ENCODE results near the gene DPP7. TPM values are rescaled to one million over a fixed set of nuclear protein-coding genes. Genes with fewer than 3 reads are reported as not detected.
A peak's percentile ranks its signal among the peaks of the same experiment; 100 is the strongest.

Gene DPP7
- total and polyA plus RNA-seq, 7 donors: 34.8 to 75.3 (median 67.4) TPM

DNA sequence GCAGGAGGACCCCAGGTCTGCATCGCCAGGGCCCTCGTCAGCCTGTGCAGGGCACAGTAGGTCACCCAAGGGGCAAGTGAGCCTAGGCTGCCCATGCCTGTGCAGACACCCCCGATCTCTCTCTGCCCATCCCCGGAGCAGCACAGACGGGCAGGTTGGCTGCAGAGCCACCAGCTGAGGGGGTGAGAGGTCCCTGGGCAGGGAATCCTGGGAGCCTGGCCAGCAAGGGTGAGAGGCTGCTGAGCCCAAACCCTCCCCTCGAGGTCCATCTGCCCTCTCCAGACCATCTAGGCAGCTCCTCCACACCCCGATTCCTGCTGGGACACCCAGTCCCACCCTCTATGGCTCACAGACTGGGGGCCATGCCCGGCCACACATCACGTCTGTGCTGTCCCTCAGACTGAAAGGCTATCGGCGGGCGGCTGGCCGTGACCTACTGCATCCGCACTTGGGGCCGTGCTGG is 2.8 kb upstream of the DPP7 start:
- DNase-seq (no peak), ATAC-seq (no peak)
- no peak overlapping the region for H3K27ac ChIP-seq
- H3K9me3 ChIP-seq: no peaks in the 10 kb centered on the region
- peaks cover 0 to 7% of the 10 kb centered on the region in 2 donors for H3K36me3 ChIP-seq (ENCODE audit: insufficient read depth in 1 of 2, low read depth in 1 of 2)
- intact Hi-C loops (cut with DNase I): no loop called here
- no peak overlapping the region for H3K4me3 ChIP-seq
- TF ChIP-seq, protein P1, sequence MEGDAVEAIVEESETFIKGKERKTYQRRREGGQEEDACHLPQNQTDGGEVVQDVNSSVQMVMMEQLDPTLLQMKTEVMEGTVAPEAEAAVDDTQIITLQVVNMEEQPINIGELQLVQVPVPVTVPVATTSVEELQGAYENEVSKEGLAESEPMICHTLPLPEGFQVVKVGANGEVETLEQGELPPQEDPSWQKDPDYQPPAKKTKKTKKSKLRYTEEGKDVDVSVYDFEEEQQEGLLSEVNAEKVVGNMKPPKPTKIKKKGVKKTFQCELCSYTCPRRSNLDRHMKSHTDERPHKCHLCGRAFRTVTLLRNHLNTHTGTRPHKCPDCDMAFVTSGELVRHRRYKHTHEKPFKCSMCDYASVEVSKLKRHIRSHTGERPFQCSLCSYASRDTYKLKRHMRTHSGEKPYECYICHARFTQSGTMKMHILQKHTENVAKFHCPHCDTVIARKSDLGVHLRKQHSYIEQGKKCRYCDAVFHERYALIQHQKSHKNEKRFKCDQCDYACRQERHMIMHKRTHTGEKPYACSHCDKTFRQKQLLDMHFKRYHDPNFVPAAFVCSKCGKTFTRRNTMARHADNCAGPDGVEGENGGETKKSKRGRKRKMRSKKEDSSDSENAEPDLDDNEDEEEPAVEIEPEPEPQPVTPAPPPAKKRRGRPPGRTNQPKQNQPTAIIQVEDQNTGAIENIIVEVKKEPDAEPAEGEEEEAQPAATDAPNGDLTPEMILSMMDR (IDR thresholded peaks at IDR 0.05): no peak
- H3K4me1 ChIP-seq: peaks cover 5% of the 10 kb centered on the region
- no peaks in the 10 kb centered on the region for H3K27me3 ChIP-seq (ENCODE audit: insufficient read depth in 3 of 3, low read length in 2 of 3)
- 78 to 87% (median 81%) methylated on average over 15 of the region's 15 CpGs for WGBS, 3 donors

DNA sequence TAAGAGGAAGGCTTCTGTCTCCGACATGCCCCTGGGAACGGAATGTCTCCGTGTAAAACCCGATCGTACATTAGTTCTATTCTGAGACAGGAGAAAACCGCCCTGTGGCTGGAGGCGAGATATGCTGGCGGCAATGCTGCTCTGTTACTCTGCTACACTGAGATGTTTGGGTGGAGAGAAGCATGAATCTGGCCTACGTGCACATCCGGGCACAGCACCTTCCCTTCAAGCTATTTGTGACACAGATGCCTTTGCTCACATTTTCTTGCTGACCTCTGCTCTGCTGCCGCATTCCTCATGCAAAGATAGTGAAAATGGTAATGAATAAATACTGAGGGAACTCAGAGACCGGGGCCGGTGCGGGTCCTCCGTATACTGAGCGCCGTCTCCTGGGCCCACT is 2.2 kb upstream of the DPP7 start:
- no peak for DNase-seq
- Histone ChIP-seq H3K27ac (no peak overlapping the region), H3K27me3 (ENCODE audit: insufficient read depth in 3 of 3, low read length in 2 of 3) (no peaks in the 10 kb centered on the region), H3K4me3 (no peak overlapping the region), H3K36me3 (ENCODE audit: insufficient read depth in 1 of 2, low read depth in 1 of 2) (peaks cover 0 to 13% of the 10 kb centered on the region in 2 donors), H3K4me1 (peaks cover 5% of the 10 kb centered on the region), H3K9me3 (no peaks in the 10 kb centered on the region)
- TF ChIP-seq, protein P1 (IDR thresholded peaks at IDR 0.05): no peak
- 69 to 75% (median 74%) methylated on average over 17 of the region's 17 CpGs for WGBS, 3 donors
- no peak for ATAC-seq
- intact Hi-C loops (cut with DNase I): no loop called here

DNA sequence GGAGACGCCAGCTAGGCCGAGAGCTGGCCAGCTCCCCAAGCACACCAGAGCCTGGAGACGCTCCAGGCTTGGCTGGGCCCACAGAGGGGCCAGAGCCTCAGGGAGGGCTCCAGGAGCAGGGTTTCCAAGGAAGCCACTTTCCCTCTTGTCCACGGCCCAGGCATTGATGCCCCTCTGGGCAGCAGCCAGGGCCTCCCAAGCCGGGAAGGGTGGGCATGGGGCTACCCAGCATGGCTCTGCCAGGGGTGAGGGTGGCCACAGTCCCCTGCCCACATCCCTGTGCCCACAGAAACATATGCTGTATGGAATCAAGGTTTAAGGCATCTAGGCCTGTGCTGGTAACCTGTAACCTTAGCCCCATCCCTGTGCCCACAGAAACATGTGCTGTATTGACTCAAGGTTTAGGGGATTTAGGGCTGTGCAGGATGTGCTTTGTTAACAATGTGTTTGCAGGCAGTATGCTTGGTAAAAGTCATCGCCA is 1.5 kb upstream of the DPP7 start:
- intact Hi-C loops (cut with DNase I): no loop called here
- no peak for ATAC-seq

DNA sequence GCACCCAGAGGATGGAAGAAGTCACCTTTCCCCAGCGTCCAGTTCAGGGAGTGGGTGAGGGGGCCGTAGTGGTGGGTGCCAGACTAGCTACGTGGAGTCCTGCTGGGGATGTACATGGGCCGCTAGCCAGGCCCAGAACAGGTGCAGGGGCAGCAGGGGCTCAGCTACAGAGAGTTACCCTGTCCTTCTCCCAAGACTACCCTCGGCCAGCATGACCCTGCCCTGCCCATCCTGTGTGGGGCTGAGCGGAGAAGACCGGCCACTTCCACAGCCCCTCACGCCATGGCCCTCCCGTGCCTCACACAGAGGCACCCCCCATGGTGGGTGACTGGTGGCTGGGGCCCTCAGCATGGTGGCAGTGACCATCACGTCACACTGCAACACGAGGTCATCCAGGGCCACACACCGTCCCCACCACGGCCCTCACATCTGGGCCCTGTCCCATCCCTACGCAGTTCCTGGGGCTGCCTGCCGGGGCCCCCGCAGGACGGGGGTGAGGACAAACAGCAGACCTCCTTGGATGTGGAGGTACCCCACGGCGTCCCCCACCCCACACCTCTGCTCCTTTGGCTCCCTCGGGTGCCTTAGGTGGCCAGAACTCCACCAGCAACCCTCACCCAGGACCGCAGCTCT is 977 bp upstream of the DPP7 start:
- Histone ChIP-seq H3K27me3 (ENCODE audit: insufficient read depth in 3 of 3, low read length in 2 of 3) (no peaks in the 10 kb centered on the region), H3K9me3 (no peaks in the 10 kb centered on the region), H3K36me3 (ENCODE audit: insufficient read depth in 1 of 2, low read depth in 1 of 2) (peaks cover 0 to 23% of the 10 kb centered on the region in 2 donors), H3K27ac (no peak overlapping the region), H3K4me1 (peaks cover 5% of the 10 kb centered on the region), H3K4me3 (peak overlapping the region; percentile 81)
- intact Hi-C loops (cut with DNase I): no loop called here
- ATAC-seq: peak in 3 of 4 donors; percentile 5 to 8 (median 7)
- DNase-seq: no peak
- WGBS, 3 donors: 63 to 74% (median 68%) methylated on average over 20 to 21 of the region's 21 CpGs
- TF ChIP-seq, protein P1 (IDR thresholded peaks at IDR 0.05): no peak

More for the DNA sequence above, 1.5 kb upstream of the DPP7 start:
- Histone ChIP-seq H3K4me3 (no peak overlapping the region), H3K9me3 (no peaks in the 10 kb centered on the region), H3K27ac (no peak overlapping the region), H3K36me3 (ENCODE audit: insufficient read depth in 1 of 2, low read depth in 1 of 2) (peaks cover 0 to 18% of the 10 kb centered on the region in 2 donors), H3K27me3 (ENCODE audit: insufficient read depth in 3 of 3, low read length in 2 of 3) (no peaks in the 10 kb centered on the region), H3K4me1 (peaks cover 5% of the 10 kb centered on the region)
- TF ChIP-seq, protein P1 (IDR thresholded peaks at IDR 0.05): no peak
- DNase-seq: no peak
- WGBS, 3 donors: 52 to 64% (median 62%) methylated on average over 6 of the region's 6 CpGs
